Activated CD4-positive, alpha-beta memory T cell treated with anti-CD3 and anti-CD28 coated beads, Interleukin-2, amount 10 ng/mL, durations not matched to agents 7 days and 5 days (primary cell): ENCODE measurements around the gene EVI2A. TPM values are rescaled to one million over a fixed set of nuclear protein-coding genes. Genes with fewer than 3 reads are reported as not detected.
"Not testable (repeated sequence)": the region's sequence is repeated elsewhere in the genome, so short reads cannot be mapped to it uniquely, and the experiment has no call there.

Source experiments
- CTCF ChIA-PET: fragments of 350-600 bp; sonication (Branson Sonifier 250); formaldehyde crosslinking; loops from one replicate; lab custom pipeline; 2021; ENCODE audit warnings: antibody characterized with exemption, inconsistent platforms; lab: Charles Lee
- POLR2A ChIA-PET: fragments of 350-600 bp; sonication (Branson Sonifier 250); formaldehyde crosslinking; loops from one replicate; lab custom pipeline; 2021; ENCODE audit warnings: antibody characterized with exemption; lab: Charles Lee
- DNase-seq: peaks from one replicate; pipeline ENCODE4 v3.0.0-alpha.2; 2020
- H3K27ac Mint-ChIP-seq: one replicate; pipeline ENCODE4 v1.8.0; 2021; ENCODE audit warnings: mild to moderate bottlenecking, mixed read lengths
- H3K27me3 Mint-ChIP-seq: one replicate; pipeline ENCODE4 v1.8.0; 2021; ENCODE audit warnings: mixed read lengths
- H3K36me3 Mint-ChIP-seq: one replicate; pipeline ENCODE4 v1.8.0; 2021; ENCODE audit warnings: low read depth, mixed read lengths
- H3K4me1 Mint-ChIP-seq: one replicate; pipeline ENCODE4 v1.8.0; 2021; ENCODE audit warnings: mixed read lengths
- H3K4me3 Mint-ChIP-seq: one replicate; pipeline ENCODE4 v1.8.0; 2021; ENCODE audit warnings: mild to moderate bottlenecking, mixed read lengths
- H3K9me3 Mint-ChIP-seq: one replicate; pipeline ENCODE4 v1.8.0; 2021; ENCODE audit warnings: mixed read lengths
- total RNA-seq, 2 experiments: library from RNA; stranded (reverse); gene quantifications; one replicate each; pipeline ENCODE4 v1.2.3, GENCODE V29; 2021

EVI2A gene
- total RNA-seq, 2 experiments from 2014 or later, result 109 to 110 TPM

GRCh38 chr17:31289790-31290189, 31.6 kb downstream of the EVI2A start:
- Mint-ChIP-seq H3K9me3 (no peaks in the 10 kb centered on the region), H3K27me3 (no peaks in the 10 kb centered on the region), H3K36me3 (peaks cover 3% of the 10 kb centered on the region), H3K27ac (no peak overlapping the region), H3K4me3 (no peak overlapping the region), H3K4me1 (peaks cover 3% of the 10 kb centered on the region)
- POLR2A ChIA-PET, result interaction anchor here (1.3 kb wide), 1 partner anchor 30 kb away, joined by 3 read pairs; no protein-coding TSS in a partner anchor
- CTCF ChIA-PET, result no interaction called here
- no peak for DNase-seq

GRCh38 chr17:31287932-31288331, 33.5 kb downstream of the EVI2A start:
- DNase-seq, H3K36me3 Mint-ChIP-seq, H3K27ac Mint-ChIP-seq, CTCF ChIA-PET, POLR2A ChIA-PET, H3K4me3 Mint-ChIP-seq, H3K4me1 Mint-ChIP-seq, H3K9me3 Mint-ChIP-seq, H3K27me3 Mint-ChIP-seq: not testable (repeated sequence)

GRCh38 chr17:31286587-31286986, 34.8 kb downstream of the EVI2A start:
- no peak for DNase-seq
- no peak overlapping the region for H3K27ac Mint-ChIP-seq
- CTCF ChIA-PET, result no interaction called here
- H3K4me1 Mint-ChIP-seq, result peaks cover 3% of the 10 kb centered on the region
- H3K9me3 Mint-ChIP-seq, result no peaks in the 10 kb centered on the region
- H3K36me3 Mint-ChIP-seq, result peaks cover 6% of the 10 kb centered on the region
- H3K27me3 Mint-ChIP-seq, result no peaks in the 10 kb centered on the region
- POLR2A ChIA-PET, result no interaction called here
- H3K4me3 Mint-ChIP-seq, result no peak overlapping the region

GRCh38 chr17:31283841-31284240, 37.6 kb downstream of the EVI2A start:
- ChIA-PET POLR2A (no interaction called here), CTCF (no interaction called here)
- DNase-seq, result no peak
- peaks cover 12% of the 10 kb centered on the region for H3K36me3 Mint-ChIP-seq
- no peaks in the 10 kb centered on the region for H3K4me1 Mint-ChIP-seq
- H3K4me3 Mint-ChIP-seq, result no peak overlapping the region
- H3K9me3 Mint-ChIP-seq, result no peaks in the 10 kb centered on the region
- no peak overlapping the region for H3K27ac Mint-ChIP-seq
- H3K27me3 Mint-ChIP-seq, result no peaks in the 10 kb centered on the region

- ChIA-PET CTCF (interaction anchor here (0.6 kb wide), 1 partner anchor 59 kb away, joined by 3 read pairs; no protein-coding TSS in a partner anchor), POLR2A (no interaction called here)
- DNase-seq, result no peak
- no peaks in the 10 kb centered on the region for H3K9me3 Mint-ChIP-seq
- no peak overlapping the region for H3K4me3 Mint-ChIP-seq
- no peak overlapping the region for H3K27ac Mint-ChIP-seq
- no peaks in the 10 kb centered on the region for H3K27me3 Mint-ChIP-seq
- H3K4me1 Mint-ChIP-seq, result no peaks in the 10 kb centered on the region
- peaks cover 10% of the 10 kb centered on the region for H3K36me3 Mint-ChIP-seq
Measured at GRCh38 chr17:31281061-31281460, 40.4 kb downstream of the EVI2A start.

- POLR2A ChIA-PET, result no interaction called here
- H3K27me3 Mint-ChIP-seq, result no peaks in the 10 kb centered on the region
- CTCF ChIA-PET, result interaction anchor here (1.0 kb wide), 1 partner anchor 94 kb away, joined by 5 read pairs; no protein-coding TSS in a partner anchor
- DNase-seq, result no peak
- H3K9me3 Mint-ChIP-seq, result no peaks in the 10 kb centered on the region
- H3K4me1 Mint-ChIP-seq, result no peaks in the 10 kb centered on the region
- no peak overlapping the region for H3K27ac Mint-ChIP-seq
- H3K36me3 Mint-ChIP-seq, result peaks cover 10% of the 10 kb centered on the region
- H3K4me3 Mint-ChIP-seq, result no peak overlapping the region
Measured at GRCh38 chr17:31279401-31279800, 42.0 kb downstream of the EVI2A start.

- POLR2A ChIA-PET, result no interaction called here
- H3K36me3 Mint-ChIP-seq, result no peaks in the 10 kb centered on the region
- H3K27me3 Mint-ChIP-seq, result no peaks in the 10 kb centered on the region
Measured at GRCh38 chr17:31275116-31275515, 46.3 kb downstream of the EVI2A start.

GRCh38 chr17:31274252-31274651, 47.2 kb downstream of the EVI2A start:
- ChIA-PET POLR2A (no interaction called here), CTCF (no interaction called here)
- H3K27ac Mint-ChIP-seq, result no peak overlapping the region
- H3K27me3 Mint-ChIP-seq, result no peaks in the 10 kb centered on the region
- H3K4me1 Mint-ChIP-seq, result no peaks in the 10 kb centered on the region
- DNase-seq, result no peak
- H3K36me3 Mint-ChIP-seq, result no peaks in the 10 kb centered on the region
- H3K9me3 Mint-ChIP-seq, result no peaks in the 10 kb centered on the region
- no peak overlapping the region for H3K4me3 Mint-ChIP-seq

More at GRCh38 chr17:31275116-31275515, 46.3 kb downstream of the EVI2A start:
- Mint-ChIP-seq H3K4me3 (no peak overlapping the region), H3K27ac (no peak overlapping the region), H3K4me1 (no peaks in the 10 kb centered on the region), H3K9me3 (no peaks in the 10 kb centered on the region)
- CTCF ChIA-PET, result no interaction called here
- DNase-seq, result no peak

GRCh38 chr17:31273516-31273915, 47.9 kb downstream of the EVI2A start:
- no peaks in the 10 kb centered on the region for H3K27me3 Mint-ChIP-seq
- no peak overlapping the region for H3K27ac Mint-ChIP-seq
- CTCF ChIA-PET, result no interaction called here
- H3K4me1 Mint-ChIP-seq, result no peaks in the 10 kb centered on the region
- H3K9me3 Mint-ChIP-seq, result no peaks in the 10 kb centered on the region
- POLR2A ChIA-PET, result no interaction called here
- H3K36me3 Mint-ChIP-seq, result no peaks in the 10 kb centered on the region
- no peak overlapping the region for H3K4me3 Mint-ChIP-seq
- DNase-seq, result no peak

GRCh38 chr17:31272803-31273202, 48.6 kb downstream of the EVI2A start:
- POLR2A ChIA-PET, result no interaction called here
- Mint-ChIP-seq H3K27me3 (no peaks in the 10 kb centered on the region), H3K9me3 (no peaks in the 10 kb centered on the region), H3K4me1 (no peaks in the 10 kb centered on the region), H3K36me3 (peaks cover 3% of the 10 kb centered on the region), H3K27ac (no peak overlapping the region), H3K4me3 (no peak overlapping the region)
- CTCF ChIA-PET, result interaction anchor here (0.7 kb wide), 1 partner anchor 100 kb away, joined by 3 read pairs; no protein-coding TSS in a partner anchor
- no peak for DNase-seq

GRCh38 chr17:31272236-31272635, 49.2 kb downstream of the EVI2A start:
- Mint-ChIP-seq H3K4me1 (no peaks in the 10 kb centered on the region), H3K4me3 (no peak overlapping the region), H3K27me3 (no peaks in the 10 kb centered on the region), H3K36me3 (peaks cover 6% of the 10 kb centered on the region), H3K9me3 (no peaks in the 10 kb centered on the region), H3K27ac (no peak overlapping the region)
- DNase-seq, result no peak
- ChIA-PET CTCF (no interaction called here), POLR2A (no interaction called here)

- ChIA-PET POLR2A (no interaction called here), CTCF (interaction anchor here (1.6 kb wide), 1 partner anchor 103 kb away, joined by 4 read pairs; no protein-coding TSS in a partner anchor)
- DNase-seq, result no peak
- Mint-ChIP-seq H3K4me3 (no peak overlapping the region), H3K27me3 (no peaks in the 10 kb centered on the region), H3K9me3 (no peaks in the 10 kb centered on the region), H3K27ac (no peak overlapping the region), H3K4me1 (no peaks in the 10 kb centered on the region), H3K36me3 (peaks cover 17% of the 10 kb centered on the region)
Measured at GRCh38 chr17:31269578-31269983, 51.8 kb downstream of the EVI2A start.

GRCh38 chr17:31269036-31269577, 52.3 kb downstream of the EVI2A start:
- no peak overlapping the region for H3K27ac Mint-ChIP-seq
- no peak overlapping the region for H3K4me3 Mint-ChIP-seq
- no peak for DNase-seq
- CTCF ChIA-PET, result interaction anchor here (1.6 kb wide), 1 partner anchor 104 kb away, joined by 4 read pairs; no protein-coding TSS in a partner anchor
- H3K4me1 Mint-ChIP-seq, result no peaks in the 10 kb centered on the region
- H3K9me3 Mint-ChIP-seq, result no peaks in the 10 kb centered on the region
- peaks cover 17% of the 10 kb centered on the region for H3K36me3 Mint-ChIP-seq
- H3K27me3 Mint-ChIP-seq, result no peaks in the 10 kb centered on the region
- POLR2A ChIA-PET, result no interaction called here
